Measurements from ENCODE around the gene PIP4K2A.

DNA sequence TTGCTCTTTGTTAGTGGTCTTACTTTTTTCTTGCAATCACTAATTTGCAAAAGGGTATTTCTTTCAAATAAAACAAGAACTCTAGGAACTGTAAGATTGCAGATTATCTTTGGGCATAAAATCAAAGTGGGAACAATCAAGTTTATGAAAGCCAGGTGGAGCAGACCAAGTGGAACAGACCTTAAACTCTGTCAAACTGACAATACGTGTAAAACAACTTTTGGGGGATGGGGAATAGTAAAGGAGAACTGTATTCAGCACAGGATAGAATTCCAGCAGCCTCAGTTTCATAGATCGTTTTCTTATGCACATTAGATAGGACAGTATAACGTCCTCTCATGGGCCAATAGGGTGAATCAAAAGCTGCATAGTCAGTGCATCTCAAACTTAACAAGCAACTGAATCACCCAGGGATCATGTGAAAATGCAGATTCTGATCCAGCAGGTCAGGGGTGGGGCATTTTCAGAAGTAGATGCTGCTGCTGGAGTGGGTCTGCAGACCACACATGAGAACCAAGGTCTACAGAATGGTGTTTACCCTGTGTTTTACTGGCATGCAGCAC lies 120.7 kb downstream of the PIP4K2A start:
- TF ChIP-seq, protein P1, sequence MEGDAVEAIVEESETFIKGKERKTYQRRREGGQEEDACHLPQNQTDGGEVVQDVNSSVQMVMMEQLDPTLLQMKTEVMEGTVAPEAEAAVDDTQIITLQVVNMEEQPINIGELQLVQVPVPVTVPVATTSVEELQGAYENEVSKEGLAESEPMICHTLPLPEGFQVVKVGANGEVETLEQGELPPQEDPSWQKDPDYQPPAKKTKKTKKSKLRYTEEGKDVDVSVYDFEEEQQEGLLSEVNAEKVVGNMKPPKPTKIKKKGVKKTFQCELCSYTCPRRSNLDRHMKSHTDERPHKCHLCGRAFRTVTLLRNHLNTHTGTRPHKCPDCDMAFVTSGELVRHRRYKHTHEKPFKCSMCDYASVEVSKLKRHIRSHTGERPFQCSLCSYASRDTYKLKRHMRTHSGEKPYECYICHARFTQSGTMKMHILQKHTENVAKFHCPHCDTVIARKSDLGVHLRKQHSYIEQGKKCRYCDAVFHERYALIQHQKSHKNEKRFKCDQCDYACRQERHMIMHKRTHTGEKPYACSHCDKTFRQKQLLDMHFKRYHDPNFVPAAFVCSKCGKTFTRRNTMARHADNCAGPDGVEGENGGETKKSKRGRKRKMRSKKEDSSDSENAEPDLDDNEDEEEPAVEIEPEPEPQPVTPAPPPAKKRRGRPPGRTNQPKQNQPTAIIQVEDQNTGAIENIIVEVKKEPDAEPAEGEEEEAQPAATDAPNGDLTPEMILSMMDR (IDR thresholded peaks at IDR 0.05): no peak
- no peak for TF ChIP-seq POLR2A (IDR thresholded peaks at IDR 0.05)
